Type B pancreatic cell (in vitro differentiated cells): Measurements from ENCODE around the gene ITPK1. TPM values are rescaled to one million over a fixed set of nuclear protein-coding genes. Genes with fewer than 3 reads are reported as not detected.

ENCODE experiments used
- DNase-seq: peaks from one replicate; pipeline ENCODE4 v3.0.0; 2021; ENCODE audit warnings: mixed read lengths; ENCODE audit not compliant: unreplicated experiment; ENCODE audit errors: extremely low spot score
- H3K27ac Mint-ChIP-seq: 2 replicates; pipeline ENCODE4 v1.8.0; 2021; ENCODE audit warnings: mild to moderate bottlenecking, mixed read lengths
- H3K27me3 Mint-ChIP-seq: 2 replicates; pipeline ENCODE4 v1.8.0; 2021; ENCODE audit warnings: mixed read lengths
- H3K36me3 Mint-ChIP-seq: 2 replicates; pipeline ENCODE4 v1.8.0; 2021; ENCODE audit warnings: mixed read lengths
- H3K4me1 Mint-ChIP-seq: one replicate; pipeline ENCODE4 v1.8.0; 2021; ENCODE audit warnings: mixed read lengths; ENCODE audit not compliant: unreplicated experiment
- H3K4me3 Mint-ChIP-seq: 2 replicates; pipeline ENCODE4 v1.8.0; 2021; ENCODE audit warnings: mild to moderate bottlenecking, mixed read lengths
- H3K9me3 Mint-ChIP-seq: 2 replicates; pipeline ENCODE4 v1.8.0; 2021; ENCODE audit warnings: mixed read lengths
- total RNA-seq: library from RNA; stranded (reverse); gene quantifications from 2 replicates; pipeline ENCODE4 v1.2.1, GENCODE V29; 2021; ENCODE audit warnings: low replicate concordance
- TF ChIP-seq, protein P1 (sequence below): fragments of 200-600 bp; sonication (generic); conservative IDR thresholded peaks from 2 replicates; pipeline ENCODE4 v1.5.0; 2021; ENCODE audit warnings: antibody characterized with exemption, mild to moderate bottlenecking

The ITPK1 gene
- total RNA-seq, 1 donor from 2014 or later, result 40.2 TPM

DNA sequence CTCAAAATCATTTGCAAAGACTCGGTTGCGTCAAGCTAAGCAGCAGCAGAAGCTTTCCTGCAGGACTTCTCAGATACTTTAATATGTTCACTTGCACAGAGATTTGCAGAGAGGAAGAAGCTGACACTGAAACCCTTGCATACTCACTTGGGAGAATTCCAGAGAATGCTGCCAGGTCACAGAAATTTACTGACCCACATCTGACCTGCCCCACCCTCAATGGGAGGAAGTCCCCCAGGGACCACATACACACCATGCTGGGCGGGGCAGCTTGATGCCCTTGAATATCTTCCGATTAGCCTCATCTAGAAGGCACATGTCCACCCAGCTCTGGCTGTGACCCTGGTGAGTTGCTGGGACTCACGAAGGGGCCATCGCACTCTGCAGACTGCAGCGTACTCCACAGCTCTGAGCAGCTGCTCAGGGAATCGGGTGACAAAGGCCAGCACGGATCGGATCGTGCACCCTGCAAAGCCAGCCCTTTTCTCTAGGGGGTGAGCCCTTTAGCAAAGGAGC is 83.2 kb downstream of the ITPK1 start:
- no peaks in the 10 kb centered on the region for H3K36me3 Mint-ChIP-seq
- DNase-seq, result no peak
- peaks cover 35% of the 10 kb centered on the region for H3K4me1 Mint-ChIP-seq
- H3K4me3 Mint-ChIP-seq, result no peak overlapping the region
- H3K9me3 Mint-ChIP-seq, result no peaks in the 10 kb centered on the region
- H3K27me3 Mint-ChIP-seq, result no peaks in the 10 kb centered on the region
- TF ChIP-seq, protein P1, sequence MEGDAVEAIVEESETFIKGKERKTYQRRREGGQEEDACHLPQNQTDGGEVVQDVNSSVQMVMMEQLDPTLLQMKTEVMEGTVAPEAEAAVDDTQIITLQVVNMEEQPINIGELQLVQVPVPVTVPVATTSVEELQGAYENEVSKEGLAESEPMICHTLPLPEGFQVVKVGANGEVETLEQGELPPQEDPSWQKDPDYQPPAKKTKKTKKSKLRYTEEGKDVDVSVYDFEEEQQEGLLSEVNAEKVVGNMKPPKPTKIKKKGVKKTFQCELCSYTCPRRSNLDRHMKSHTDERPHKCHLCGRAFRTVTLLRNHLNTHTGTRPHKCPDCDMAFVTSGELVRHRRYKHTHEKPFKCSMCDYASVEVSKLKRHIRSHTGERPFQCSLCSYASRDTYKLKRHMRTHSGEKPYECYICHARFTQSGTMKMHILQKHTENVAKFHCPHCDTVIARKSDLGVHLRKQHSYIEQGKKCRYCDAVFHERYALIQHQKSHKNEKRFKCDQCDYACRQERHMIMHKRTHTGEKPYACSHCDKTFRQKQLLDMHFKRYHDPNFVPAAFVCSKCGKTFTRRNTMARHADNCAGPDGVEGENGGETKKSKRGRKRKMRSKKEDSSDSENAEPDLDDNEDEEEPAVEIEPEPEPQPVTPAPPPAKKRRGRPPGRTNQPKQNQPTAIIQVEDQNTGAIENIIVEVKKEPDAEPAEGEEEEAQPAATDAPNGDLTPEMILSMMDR, result no peak
- no peak overlapping the region for H3K27ac Mint-ChIP-seq

DNA sequence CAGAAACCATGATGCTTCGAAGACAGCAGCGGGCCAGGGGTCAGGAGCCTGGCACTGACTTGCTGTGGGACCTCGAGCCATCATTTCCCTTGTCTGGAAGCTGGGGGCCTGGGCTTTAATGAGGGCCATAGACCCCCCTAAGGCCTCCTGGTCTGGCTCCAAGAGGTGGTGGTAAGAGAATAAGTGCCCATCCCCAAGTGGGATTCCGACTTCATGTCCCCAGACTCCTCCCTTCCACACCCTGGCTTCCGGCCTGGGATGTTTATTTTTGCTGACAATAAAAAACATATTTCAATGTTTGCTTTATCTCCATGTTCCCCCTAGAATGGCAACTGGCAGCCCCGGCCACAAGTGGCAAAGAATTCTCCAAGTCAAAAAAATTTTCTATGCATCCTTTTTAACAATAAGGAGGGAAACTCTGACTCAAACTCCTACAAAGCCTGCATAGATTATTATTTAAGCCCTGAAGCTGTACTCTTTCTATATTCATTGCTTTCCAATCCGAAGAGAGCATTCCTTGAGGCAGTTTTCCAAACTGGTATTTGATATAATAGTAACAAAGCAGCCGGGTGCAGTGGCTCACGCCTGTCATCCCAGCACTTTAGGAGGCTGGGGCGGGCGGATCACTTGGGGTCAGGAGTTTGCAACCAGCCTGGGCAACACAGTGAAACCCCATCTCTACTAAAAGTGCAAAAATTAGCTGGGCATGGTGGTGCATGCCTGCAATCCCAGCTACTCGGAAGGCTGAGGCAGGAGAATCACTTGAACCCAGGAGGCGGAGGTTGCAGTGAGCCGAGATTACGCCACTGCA is 84.0 kb downstream of the ITPK1 start:
- Mint-ChIP-seq H3K9me3 (no peaks in the 10 kb centered on the region), H3K27me3 (no peaks in the 10 kb centered on the region), H3K4me3 (no peak overlapping the region), H3K4me1 (peaks cover 28% of the 10 kb centered on the region), H3K27ac (no peak overlapping the region), H3K36me3 (no peaks in the 10 kb centered on the region)
- TF ChIP-seq, protein P1, result no peak
- DNase-seq, result no peak

DNA sequence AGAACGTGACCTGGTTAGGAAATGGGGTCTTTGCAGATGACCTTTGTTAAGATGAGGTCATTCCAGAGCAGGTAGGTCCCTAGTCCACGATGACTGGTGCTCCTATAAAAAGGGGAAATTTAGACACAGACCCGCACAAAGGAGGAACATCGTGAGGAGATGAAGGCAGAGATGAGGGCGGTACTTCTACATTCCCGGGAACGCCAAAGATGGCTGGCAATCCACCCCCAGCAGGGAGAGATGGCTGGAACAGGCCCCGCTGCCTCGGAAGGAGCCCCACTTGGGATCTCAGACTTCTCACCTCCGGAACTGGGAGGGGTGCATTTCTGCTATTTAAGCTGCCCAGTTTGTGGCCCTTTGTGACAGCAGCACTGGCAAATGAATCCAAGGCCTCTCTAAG is 85.0 kb downstream of the ITPK1 start:
- no peak overlapping the region for H3K4me3 Mint-ChIP-seq
- no peak for DNase-seq
- TF ChIP-seq, protein P1, result no peak
- H3K4me1 Mint-ChIP-seq, result peaks cover 28% of the 10 kb centered on the region
- no peaks in the 10 kb centered on the region for H3K36me3 Mint-ChIP-seq
- no peaks in the 10 kb centered on the region for H3K27me3 Mint-ChIP-seq
- no peak overlapping the region for H3K27ac Mint-ChIP-seq
- H3K9me3 Mint-ChIP-seq, result no peaks in the 10 kb centered on the region

DNA sequence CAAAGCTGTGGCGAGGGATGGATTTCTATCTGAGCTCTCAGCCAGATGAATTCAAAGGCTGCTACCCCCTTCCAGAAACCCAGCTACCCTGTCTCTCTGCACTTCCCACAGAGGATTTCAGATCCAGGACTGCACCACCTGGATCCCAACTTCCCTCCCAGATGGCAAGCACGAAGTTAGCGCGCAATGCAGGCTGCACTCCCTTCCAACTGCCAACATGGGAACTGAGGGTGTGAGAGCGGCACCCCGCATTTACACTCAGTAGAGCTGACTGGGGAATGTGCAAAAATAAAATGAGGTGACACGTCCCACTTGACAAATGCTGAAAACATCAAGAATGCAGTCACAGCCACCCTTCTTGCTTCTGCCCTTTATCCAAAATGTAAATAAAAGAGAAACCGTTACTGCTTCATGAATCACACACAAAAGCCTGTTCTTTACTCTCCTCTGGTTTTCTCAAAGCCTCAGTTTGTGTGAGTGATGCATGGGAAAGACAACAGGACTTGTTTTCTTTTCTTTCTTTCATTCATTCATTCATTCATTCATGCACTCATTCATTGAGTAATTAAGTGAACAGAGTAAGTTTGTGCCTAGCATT is 85.7 kb downstream of the ITPK1 start:
- H3K27ac Mint-ChIP-seq, result peak overlapping the region; percentile 52
- peaks cover 28% of the 10 kb centered on the region for H3K4me1 Mint-ChIP-seq
- TF ChIP-seq, protein P1, result no peak
- no peaks in the 10 kb centered on the region for H3K27me3 Mint-ChIP-seq
- no peaks in the 10 kb centered on the region for H3K9me3 Mint-ChIP-seq
- H3K4me3 Mint-ChIP-seq, result no peak overlapping the region
- DNase-seq, result no peak
- no peaks in the 10 kb centered on the region for H3K36me3 Mint-ChIP-seq

DNA sequence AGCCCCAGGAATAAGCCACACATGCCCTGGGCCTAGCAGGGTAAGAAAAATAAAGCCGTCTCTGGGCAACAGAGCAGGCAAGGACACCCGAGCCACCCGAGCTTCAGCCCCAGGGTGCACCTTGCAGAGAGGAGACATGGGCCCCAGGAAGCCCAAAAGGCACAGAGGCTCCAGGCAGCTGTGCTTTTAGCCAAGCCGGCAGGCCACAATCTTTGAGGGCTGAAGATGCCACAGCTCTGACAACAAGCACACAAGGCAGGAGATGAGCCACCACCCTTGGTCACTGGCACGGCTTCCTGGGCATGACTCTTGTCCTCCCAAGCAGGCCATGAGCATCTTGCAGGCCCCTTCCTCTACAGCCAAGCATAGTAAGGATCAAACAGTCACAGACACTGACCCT is 86.3 kb downstream of the ITPK1 start:
- no peak for DNase-seq
- H3K27ac Mint-ChIP-seq, result no peak overlapping the region
- TF ChIP-seq, protein P1, result no peak

More for the DNA sequence above, 86.3 kb downstream of the ITPK1 start:
- H3K4me1 Mint-ChIP-seq, result peaks cover 28% of the 10 kb centered on the region
- H3K9me3 Mint-ChIP-seq, result no peaks in the 10 kb centered on the region
- no peak overlapping the region for H3K4me3 Mint-ChIP-seq
- no peaks in the 10 kb centered on the region for H3K36me3 Mint-ChIP-seq
- H3K27me3 Mint-ChIP-seq, result no peaks in the 10 kb centered on the region
